CD4-positive, alpha-beta T cell treated with Interleukin-4 for 4 hours (primary cell): ENCODE measurements around the gene BOK.

Experiments used
- DNase-seq: peaks from one replicate; pipeline ENCODE4 v3.0.0-alpha.2; 2020

The BOK gene

DNA sequence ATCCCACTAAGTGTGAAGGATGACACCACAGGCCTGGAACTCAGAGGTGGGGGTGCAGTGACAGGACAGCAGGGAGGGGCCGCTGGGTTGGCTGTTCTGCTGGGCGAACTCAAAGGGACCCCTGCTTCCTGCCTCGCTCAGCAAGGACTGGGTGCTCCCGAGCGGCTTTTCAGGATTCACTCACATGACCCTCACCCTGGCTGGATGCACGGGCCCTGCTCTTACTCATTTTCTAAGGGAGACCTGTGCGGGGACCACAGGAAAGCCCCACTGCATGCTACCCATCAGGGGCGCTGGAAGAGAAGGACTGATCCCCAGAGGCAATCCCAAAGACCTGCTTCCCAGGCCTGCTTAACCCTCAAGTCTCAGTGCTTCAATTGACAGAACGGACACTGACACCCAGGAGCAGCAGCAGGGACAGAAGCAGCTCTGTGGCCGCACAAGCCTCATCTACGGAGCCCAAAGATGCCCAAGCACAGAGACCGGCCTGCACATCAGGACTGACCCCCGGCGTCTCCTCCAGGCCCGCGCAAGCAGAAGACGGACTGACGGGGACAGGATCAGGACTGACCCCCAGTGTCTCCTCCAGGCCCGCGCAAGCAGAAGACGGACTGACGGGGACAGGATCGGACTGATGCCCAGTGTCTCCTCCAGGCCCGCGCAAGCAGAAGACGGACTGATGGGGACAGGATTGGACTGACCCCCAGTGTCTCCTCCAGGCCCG lies 48.8 kb downstream of the BOK start:
- DNase-seq = no peak

- DNase-seq = no peak
Measured at GRCh38 chr2:241608881-241609280, 50.3 kb downstream of the BOK start.

DNA sequence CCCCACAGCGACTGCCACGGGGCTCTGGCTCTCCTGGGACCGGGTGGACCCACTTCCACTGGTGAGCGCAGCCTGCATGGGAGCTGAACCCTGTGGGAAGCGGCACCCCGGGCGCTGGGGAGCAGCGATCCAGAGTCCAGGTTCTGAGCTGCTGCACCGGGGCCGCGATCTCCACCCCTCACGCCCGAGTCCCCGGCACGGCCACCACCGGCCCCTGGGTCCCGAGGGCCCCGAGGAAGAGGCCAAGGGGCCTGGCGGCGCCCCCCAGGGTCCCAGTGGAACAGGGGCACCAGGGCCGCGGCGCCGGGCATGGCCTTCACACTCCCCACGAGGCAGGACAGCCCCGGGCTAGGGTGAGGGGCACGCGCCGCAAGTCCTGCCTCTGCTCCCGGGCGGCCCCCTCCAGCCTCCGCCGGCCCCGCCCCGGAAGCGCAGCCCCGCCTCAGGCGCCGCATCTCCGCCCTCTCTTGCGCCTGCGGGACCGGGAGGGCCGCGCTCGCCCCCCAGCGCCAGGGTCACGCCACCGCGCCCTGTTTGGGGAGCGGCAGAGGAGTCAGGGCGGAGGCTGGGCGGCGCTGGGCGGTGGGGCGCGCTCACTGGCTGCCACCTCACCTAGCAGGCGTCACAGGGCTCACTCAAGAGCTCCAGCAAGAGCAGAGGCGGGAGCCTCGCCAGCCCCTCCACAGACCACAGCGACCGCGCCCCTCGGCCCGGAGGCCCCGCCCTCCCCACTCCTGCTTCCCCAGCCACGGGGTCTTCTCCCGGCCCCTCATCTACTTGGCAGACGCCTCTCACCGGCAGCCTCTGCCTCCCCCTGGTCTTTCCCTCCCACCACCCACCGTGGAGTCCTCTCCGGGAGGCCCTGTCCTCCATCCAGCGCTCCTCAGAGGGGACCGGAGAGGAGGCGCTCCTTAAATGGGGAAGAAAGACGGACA lies 51.6 kb downstream of the BOK start:
- DNase-seq = peak; percentile 87

DNA sequence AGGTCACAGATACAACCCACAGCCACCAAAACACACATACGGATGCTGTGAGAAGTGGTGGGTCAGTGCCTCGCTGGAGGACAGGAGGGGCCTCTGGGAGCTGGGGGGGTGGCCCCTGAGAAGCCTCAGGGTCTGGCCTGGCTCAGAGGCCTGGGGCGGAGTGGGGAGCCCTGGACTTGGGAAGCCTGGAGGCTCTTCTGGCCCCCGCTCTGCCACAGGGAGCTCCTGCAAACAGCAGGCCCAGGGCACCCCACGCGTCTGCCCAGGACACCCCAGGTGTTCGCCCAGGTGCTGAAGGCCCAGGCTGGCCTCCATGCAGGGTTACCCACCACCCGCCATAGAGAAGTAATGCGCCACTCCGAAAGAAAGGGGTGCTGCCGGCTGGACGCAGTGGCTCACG lies 52.5 kb downstream of the BOK start:
- no peak for DNase-seq

GRCh38 chr2:241612156-241613016 lies 53.8 kb downstream of the BOK start:
- DNase-seq = no peak

GRCh38 chr2:241613017-241613780 lies 54.7 kb downstream of the BOK start:
- no peak for DNase-seq

- DNase-seq = no peak
Measured at GRCh38 chr2:241615041-241615440, 56.5 kb downstream of the BOK start.

DNA sequence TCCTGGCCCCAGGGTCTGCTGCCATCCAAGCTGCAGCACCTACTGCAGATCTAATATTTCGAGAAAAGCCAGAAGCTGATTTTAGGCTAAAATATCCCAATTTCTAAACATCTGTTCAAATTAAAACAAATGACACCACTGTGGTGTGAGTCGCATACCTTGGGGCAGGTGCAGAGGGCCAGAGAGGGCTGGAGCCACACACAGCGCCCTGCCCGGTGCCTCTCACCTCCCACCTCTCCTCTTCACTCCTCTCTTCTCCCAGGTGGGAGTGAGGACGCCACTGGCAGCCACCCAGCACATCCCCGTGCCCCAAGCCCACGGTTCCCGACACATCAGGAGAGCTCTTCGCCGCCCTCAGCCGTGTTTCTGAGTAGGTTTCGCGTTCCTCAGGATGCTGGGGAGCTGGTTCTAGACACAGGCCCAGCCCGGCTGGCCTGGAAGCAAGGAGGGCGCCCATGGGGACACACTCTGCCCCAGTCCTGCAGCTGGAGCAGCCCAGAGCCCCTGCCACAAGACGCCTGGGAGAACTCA lies 57.0 kb downstream of the BOK start:
- no peak for DNase-seq

GRCh38 chr2:241616168-241617125 lies 57.9 kb downstream of the BOK start:
- DNase-seq = no peak

- DNase-seq = peak; percentile 64
Measured at GRCh38 chr2:241617431-241618154, 59.0 kb downstream of the BOK start.

- DNase-seq = no peak
Measured at GRCh38 chr2:241618296-241618805, 59.8 kb downstream of the BOK start.

GRCh38 chr2:241618829-241619228 lies 60.3 kb downstream of the BOK start:
- DNase-seq = no peak

DNA sequence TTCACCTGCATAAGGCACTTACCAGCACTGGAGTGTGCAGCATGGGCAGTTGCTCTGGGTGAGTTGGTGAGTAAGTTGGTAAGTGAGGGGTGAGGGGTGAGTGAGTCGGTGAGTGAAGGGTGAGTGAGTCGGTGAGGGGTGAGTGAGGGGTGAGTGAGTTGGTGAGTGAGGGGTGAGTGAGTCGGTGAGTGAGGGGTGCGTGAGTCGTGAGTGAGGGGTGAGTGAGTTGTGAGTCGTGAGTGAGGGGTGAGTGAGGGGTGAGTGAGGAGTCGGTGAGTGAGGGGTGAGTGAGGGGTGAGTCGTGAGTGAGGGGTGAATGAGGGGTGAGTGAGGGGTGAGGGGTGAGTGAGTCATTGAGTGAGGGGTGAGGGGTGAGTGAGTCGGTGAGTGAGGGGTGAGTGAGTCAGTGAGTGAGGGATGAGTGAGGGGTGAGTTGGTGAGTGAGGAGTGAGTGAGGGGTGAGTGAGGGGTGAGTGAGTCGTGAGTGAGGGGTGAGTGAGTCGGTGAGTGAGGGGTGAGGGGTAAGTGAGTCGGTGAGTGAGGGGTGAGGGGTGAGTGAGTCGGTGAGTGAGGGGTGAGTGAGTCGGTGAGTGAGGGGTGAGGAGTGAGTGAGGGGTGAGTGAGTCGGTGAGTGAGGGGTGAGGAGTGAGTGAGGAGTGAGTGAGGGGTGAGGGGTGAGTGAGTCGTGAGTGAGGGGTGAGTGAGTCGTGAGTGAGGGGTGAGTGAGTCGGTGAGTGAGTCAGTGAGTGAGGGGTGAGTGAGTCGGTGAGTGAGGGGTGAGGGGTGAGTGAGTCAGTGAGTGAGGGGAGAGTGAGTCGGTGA lies 61.3 kb downstream of the BOK start:
- no peak for DNase-seq

- DNase-seq = peak; percentile 52
Measured at GRCh38 chr2:241620419-241620769, 61.8 kb downstream of the BOK start.
